HepG2 (cell line): Measurements from ENCODE around the gene TMEM198. TPM values are rescaled to one million over a fixed set of nuclear protein-coding genes. Genes with fewer than 3 reads are reported as not detected.

Experiments
- ASH2L ChIP-seq: fragments of 300-600, 200-600 bp; sonication (generic); IDR thresholded peaks from 2 replicates; pipeline ENCODE4 v1.7.0; 2017; ENCODE audit warnings: low read depth, mild to moderate bottlenecking, moderate library complexity, mixed read lengths, low read length; ENCODE audit not compliant: insufficient read length
- GABPB1 ChIP-seq: IDR thresholded peaks from 2 replicates; pipeline ENCODE4 v1.6.1; 2016; ENCODE audit warnings: mild to moderate bottlenecking, missing genetic modification reagents, moderate library complexity, missing compliant biosample characterization
- HBP1 ChIP-seq: IDR thresholded peaks from 2 replicates; pipeline ENCODE4 v1.6.1; 2016; ENCODE audit warnings: low read depth, control low read depth
- KLF13 ChIP-seq: sonication (generic); formaldehyde crosslinking; IDR thresholded peaks from 2 replicates; pipeline ENCODE4 v1.4.0; 2020; ENCODE audit warnings: mild to moderate bottlenecking, missing genetic modification reagents
- REL ChIP-seq: sonication (generic); formaldehyde crosslinking; conservative IDR thresholded peaks from 2 replicates; pipeline ENCODE4 v1.8.0; 2022; ENCODE audit warnings: mild to moderate bottlenecking, missing genetic modification reagents, moderate library complexity
- SMAD1 ChIP-seq: sonication (generic); formaldehyde crosslinking; IDR thresholded peaks from 2 replicates; pipeline ENCODE4 v1.4.0; 2020; ENCODE audit warnings: missing genetic modification reagents, low read depth, mild to moderate bottlenecking, borderline replicate concordance
- SNAPC2 ChIP-seq: sonication (generic); formaldehyde crosslinking; IDR thresholded peaks from 2 replicates; pipeline ENCODE4 v1.8.1; 2022; ENCODE audit warnings: mild to moderate bottlenecking, missing genetic modification reagents
- ZBTB46 ChIP-seq: sonication (generic); formaldehyde crosslinking; IDR thresholded peaks from 2 replicates; pipeline ENCODE4 v1.4.0; 2020; ENCODE audit warnings: mild to moderate bottlenecking, missing genetic modification reagents, borderline replicate concordance
- ZMAT5 ChIP-seq: sonication (generic); formaldehyde crosslinking; IDR thresholded peaks from 2 replicates; pipeline ENCODE4 v1.5.0; 2020; ENCODE audit warnings: mild to moderate bottlenecking, low read depth, missing genetic modification reagents, borderline replicate concordance
- ZMYM4 ChIP-seq: sonication (generic); formaldehyde crosslinking; IDR thresholded peaks from 2 replicates; pipeline ENCODE4 v1.8.1; 2023; ENCODE audit warnings: mild to moderate bottlenecking, missing genetic modification reagents
- ZNF20 ChIP-seq: sonication (generic); formaldehyde crosslinking; IDR thresholded peaks from 2 replicates; pipeline ENCODE4 v1.4.0; 2020; ENCODE audit warnings: mild to moderate bottlenecking, moderate library complexity, missing genetic modification reagents
- ZNF224 ChIP-seq: sonication (generic); formaldehyde crosslinking; IDR thresholded peaks from 2 replicates; pipeline ENCODE4 v1.5.0; 2020; ENCODE audit warnings: mild to moderate bottlenecking, missing genetic modification reagents
- ZNF232 ChIP-seq: sonication (generic); formaldehyde crosslinking; IDR thresholded peaks from 2 replicates; pipeline ENCODE4 v1.4.0; 2020; ENCODE audit warnings: missing genetic modification reagents, borderline replicate concordance
- ZNF335 ChIP-seq: sonication (generic); formaldehyde crosslinking; IDR thresholded peaks from 2 replicates; pipeline ENCODE4 v1.4.0; 2020; ENCODE audit warnings: missing genetic modification reagents
- ZNF432 ChIP-seq: sonication (generic); formaldehyde crosslinking; IDR thresholded peaks from 2 replicates; pipeline ENCODE4 v1.5.0; 2020; ENCODE audit warnings: missing genetic modification reagents, mild to moderate bottlenecking, borderline replicate concordance
- ZNF670 ChIP-seq: sonication (generic); formaldehyde crosslinking; IDR thresholded peaks from 2 replicates; pipeline ENCODE4 v1.8.0; 2022; ENCODE audit warnings: mild to moderate bottlenecking, missing genetic modification reagents, borderline replicate concordance
- ZNF749 ChIP-seq: sonication (generic); formaldehyde crosslinking; IDR thresholded peaks from 2 replicates; pipeline ENCODE4 v1.8.0; 2022; ENCODE audit warnings: mild to moderate bottlenecking, missing genetic modification reagents, moderate library complexity, borderline replicate concordance
- polyA plus RNA-seq, 8 experiments: library from polyadenylated mRNA; depleted of rRNA in 3 of 8; stranded (reverse) in 7 of 8; unstranded in 1 of 8; fragments of >200 nt; fragmentation: Illumina TruSeq in 4 of 8; extraction: Trizol in 4 of 8; gene quantifications; 2 replicates each; pipeline versions ENCODE4 v1.2.1 to v1.2.3, GENCODE V29; 2011 to 2016; ENCODE audit warnings: low read depth in 4 of 8, missing spikeins in 1 of 8, mixed read lengths in 1 of 8; ENCODE audit not compliant: insufficient read depth in 1 of 8
- total RNA-seq, 5 experiments: library from RNA; depleted of rRNA; stranded (reverse); fragments of >200 nt; fragmentation: Illumina TruSeq; extraction: Trizol; gene quantifications; 2 replicates each; pipeline ENCODE4 v1.2.3, GENCODE V29; 2016; ENCODE audit warnings: low read depth in 1 of 5
- TF ChIP-seq, protein P1 (sequence below): sonication (generic); formaldehyde crosslinking; IDR thresholded peaks from 2 replicates; pipeline ENCODE4 v1.4.0; 2020; ENCODE audit warnings: missing genetic modification reagents, borderline replicate concordance
- TF ChIP-seq, protein P2 (sequence below): sonication (generic); formaldehyde crosslinking; IDR thresholded peaks from 2 replicates; pipeline ENCODE4 v1.5.1; 2020; ENCODE audit warnings: missing genetic modification reagents, mild to moderate bottlenecking, borderline replicate concordance
- TF ChIP-seq, protein P3 (sequence below): sonication (generic); formaldehyde crosslinking; IDR thresholded peaks from 2 replicates; pipeline ENCODE4 v1.8.1; 2023; ENCODE audit warnings: missing genetic modification reagents, mild to moderate bottlenecking, borderline replicate concordance

Gene TMEM198
- total and polyA plus RNA-seq, 2 of the 13 experiments (the other 11 are each of a cell fraction or from before 2014, with no cell fraction given) = 17.3 to 23.5 TPM

DNA sequence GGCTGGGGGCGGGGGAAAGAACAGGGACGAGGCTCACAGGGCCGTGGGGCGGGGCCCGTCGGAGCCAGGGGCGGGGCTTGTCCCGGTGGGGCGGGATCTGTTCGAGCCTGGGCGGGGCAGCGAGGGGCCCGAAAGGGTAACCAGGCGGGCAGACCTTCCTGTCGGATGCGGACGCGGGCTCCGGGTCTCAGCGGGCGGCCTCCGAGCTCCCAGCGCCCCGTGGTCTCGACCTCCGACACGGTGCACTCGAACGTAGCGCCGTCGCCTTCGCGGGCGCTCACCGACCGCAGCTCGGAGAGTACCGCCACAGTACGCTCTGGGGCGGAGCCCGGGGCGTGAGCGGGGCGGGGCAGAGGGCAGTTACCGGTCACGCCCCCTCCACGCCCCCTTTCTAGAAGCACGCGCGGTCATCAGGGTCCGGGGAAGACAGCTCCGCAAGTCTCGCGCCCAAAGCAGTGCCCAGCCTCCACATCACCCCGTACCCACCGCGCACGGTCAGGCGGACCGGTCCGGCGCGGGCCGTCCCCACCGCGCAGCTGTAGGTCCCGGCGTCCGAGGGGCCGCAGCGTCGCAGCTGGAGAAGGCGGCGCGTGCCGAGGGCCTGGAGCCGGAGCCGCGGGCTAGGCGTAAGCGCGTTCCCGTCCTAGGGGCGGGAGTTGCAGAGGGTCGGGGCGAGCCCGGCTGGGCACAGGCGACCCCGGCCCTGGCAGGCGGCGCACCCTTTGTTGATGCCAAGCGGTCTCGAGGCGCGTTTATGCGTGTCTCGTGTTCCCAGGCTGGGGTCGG is 8.7 kb downstream of the TMEM198 start (continued):
- TF ChIP-seq, protein P1, sequence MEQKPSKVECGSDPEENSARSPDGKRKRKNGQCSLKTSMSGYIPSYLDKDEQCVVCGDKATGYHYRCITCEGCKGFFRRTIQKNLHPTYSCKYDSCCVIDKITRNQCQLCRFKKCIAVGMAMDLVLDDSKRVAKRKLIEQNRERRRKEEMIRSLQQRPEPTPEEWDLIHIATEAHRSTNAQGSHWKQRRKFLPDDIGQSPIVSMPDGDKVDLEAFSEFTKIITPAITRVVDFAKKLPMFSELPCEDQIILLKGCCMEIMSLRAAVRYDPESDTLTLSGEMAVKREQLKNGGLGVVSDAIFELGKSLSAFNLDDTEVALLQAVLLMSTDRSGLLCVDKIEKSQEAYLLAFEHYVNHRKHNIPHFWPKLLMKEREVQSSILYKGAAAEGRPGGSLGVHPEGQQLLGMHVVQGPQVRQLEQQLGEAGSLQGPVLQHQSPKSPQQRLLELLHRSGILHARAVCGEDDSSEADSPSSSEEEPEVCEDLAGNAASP (CRISPR knock-in tag) = 0 out of 2 replicates have a peak, but pooled peaks have one; percentile 24
- TF ChIP-seq, protein P2, sequence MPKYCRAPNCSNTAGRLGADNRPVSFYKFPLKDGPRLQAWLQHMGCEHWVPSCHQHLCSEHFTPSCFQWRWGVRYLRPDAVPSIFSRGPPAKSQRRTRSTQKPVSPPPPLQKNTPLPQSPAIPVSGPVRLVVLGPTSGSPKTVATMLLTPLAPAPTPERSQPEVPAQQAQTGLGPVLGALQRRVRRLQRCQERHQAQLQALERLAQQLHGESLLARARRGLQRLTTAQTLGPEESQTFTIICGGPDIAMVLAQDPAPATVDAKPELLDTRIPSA (CRISPR knock-in tag) = no peak
- TF ChIP-seq ZMYM4 (CRISPR knock-in tag) = peak; percentile 74; the same call in 1 of the 2 replicates
- TF ChIP-seq ZNF670 (CRISPR knock-in tag) = peak; percentile 67; the same call in 1 of the 2 replicates
- TF ChIP-seq, protein P3, sequence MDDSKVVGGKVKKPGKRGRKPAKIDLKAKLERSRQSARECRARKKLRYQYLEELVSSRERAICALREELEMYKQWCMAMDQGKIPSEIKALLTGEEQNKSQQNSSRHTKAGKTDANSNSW = 0 out of 2 replicates have a peak, but pooled peaks have one; percentile 68
- no peak for TF ChIP-seq ZMAT5 (CRISPR knock-in tag)
- TF ChIP-seq ZBTB46 (CRISPR knock-in tag) = peak; percentile 90; the same call in 1 of the 2 replicates
- TF ChIP-seq ASH2L = no peak
- TF ChIP-seq HBP1 (CRISPR knock-in tag) = 0 out of 2 replicates have a peak, but pooled peaks have one; percentile 7
- TF ChIP-seq ZNF749 (CRISPR knock-in tag) = peak; percentile 52; the same call in 1 of the 2 replicates
- TF ChIP-seq SNAPC2 (CRISPR knock-in tag) = peak; percentile 56; the same call in 1 of the 2 replicates
- TF ChIP-seq KLF13 (CRISPR knock-in tag) = peak; percentile 98
- TF ChIP-seq ZNF335 (CRISPR knock-in tag) = no peak
- peak; percentile 89; the same call in 1 of the 2 replicates for TF ChIP-seq ZNF432
- peak; percentile 85; the same call in 1 of the 2 replicates for TF ChIP-seq ZNF20 (CRISPR knock-in tag)
- 0 out of 2 replicates have a peak, but pooled peaks have one; percentile 64 for TF ChIP-seq ZNF224
- TF ChIP-seq ZNF232 (CRISPR knock-in tag) = 0 out of 2 replicates have a peak, but pooled peaks have one; percentile 30
- peak; percentile 85 for TF ChIP-seq SMAD1 (CRISPR knock-in tag)
- peak; percentile 80 for TF ChIP-seq GABPB1
- peak; percentile 87; the same call in 1 of the 2 replicates for TF ChIP-seq REL
